Upper lobe of left lung (tissue), 4 donors: ENCODE results near the gene CFAP74.

ENCODE experiments used
- POLR2A ChIP-seq, 4 donors: fragments of 450-650 bp; IDR thresholded peaks; one replicate each; pipeline ENCODE4 v1.5.1; 2016 to 2017; ENCODE audit warnings: antibody characterized with exemption in 4 of 4, mild to moderate bottlenecking in 2 of 4
- POLR2AphosphoS5 ChIP-seq, 2 donors: sonication (generic); formaldehyde crosslinking; IDR thresholded peaks; one replicate each; pipeline ENCODE4 v1.5.1; 2017; ENCODE audit warnings: antibody characterized with exemption in 2 of 2
- TF ChIP-seq, protein P1 (sequence below), 6 experiments: fragments of 450-650 bp in 4 of 6; fragments of 200-600 bp in 2 of 6; sonication (generic) in 2 of 6; IDR thresholded peaks; one replicate each; pipeline ENCODE4 v1.5.1; 2016 to 2019; ENCODE audit warnings: antibody characterized with exemption in 6 of 6

DNA sequence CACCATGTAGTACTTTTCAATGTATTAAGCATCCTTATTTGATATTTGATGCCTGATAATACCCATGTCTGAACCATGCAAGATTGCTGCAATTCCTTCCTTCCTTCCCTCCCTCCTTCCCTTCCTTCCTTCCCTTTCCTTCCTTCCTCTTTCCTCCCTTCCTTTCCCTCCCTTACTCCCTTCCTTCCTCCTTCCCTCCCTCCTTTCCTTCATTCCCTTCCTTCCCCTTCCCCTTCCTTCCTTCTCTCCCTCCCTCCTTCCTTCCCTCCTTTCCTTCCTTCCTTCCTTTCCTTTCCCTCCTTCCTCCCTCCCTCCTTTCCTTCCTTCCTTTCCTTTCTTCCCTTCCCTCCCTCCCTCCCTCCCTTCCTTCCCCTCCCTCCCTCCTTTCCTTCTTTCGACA is 54.8 kb downstream of the CFAP74 start:
- no peak for TF ChIP-seq POLR2A (IDR thresholded peaks at IDR 0.05)
- TF ChIP-seq, protein P1, sequence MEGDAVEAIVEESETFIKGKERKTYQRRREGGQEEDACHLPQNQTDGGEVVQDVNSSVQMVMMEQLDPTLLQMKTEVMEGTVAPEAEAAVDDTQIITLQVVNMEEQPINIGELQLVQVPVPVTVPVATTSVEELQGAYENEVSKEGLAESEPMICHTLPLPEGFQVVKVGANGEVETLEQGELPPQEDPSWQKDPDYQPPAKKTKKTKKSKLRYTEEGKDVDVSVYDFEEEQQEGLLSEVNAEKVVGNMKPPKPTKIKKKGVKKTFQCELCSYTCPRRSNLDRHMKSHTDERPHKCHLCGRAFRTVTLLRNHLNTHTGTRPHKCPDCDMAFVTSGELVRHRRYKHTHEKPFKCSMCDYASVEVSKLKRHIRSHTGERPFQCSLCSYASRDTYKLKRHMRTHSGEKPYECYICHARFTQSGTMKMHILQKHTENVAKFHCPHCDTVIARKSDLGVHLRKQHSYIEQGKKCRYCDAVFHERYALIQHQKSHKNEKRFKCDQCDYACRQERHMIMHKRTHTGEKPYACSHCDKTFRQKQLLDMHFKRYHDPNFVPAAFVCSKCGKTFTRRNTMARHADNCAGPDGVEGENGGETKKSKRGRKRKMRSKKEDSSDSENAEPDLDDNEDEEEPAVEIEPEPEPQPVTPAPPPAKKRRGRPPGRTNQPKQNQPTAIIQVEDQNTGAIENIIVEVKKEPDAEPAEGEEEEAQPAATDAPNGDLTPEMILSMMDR (IDR thresholded peaks at IDR 0.05), result no peak
- no peak for TF ChIP-seq POLR2AphosphoS5 (IDR thresholded peaks at IDR 0.05)
